ENCODE measurements around the gene NHEJ1. TPM values are rescaled to one million over a fixed set of nuclear protein-coding genes. Genes with fewer than 3 reads are reported as not detected.

NHEJ1 gene
- total and polyA plus RNA-seq, 9 donors = 11.4 to 18.5 (median 14.1) TPM

DNA sequence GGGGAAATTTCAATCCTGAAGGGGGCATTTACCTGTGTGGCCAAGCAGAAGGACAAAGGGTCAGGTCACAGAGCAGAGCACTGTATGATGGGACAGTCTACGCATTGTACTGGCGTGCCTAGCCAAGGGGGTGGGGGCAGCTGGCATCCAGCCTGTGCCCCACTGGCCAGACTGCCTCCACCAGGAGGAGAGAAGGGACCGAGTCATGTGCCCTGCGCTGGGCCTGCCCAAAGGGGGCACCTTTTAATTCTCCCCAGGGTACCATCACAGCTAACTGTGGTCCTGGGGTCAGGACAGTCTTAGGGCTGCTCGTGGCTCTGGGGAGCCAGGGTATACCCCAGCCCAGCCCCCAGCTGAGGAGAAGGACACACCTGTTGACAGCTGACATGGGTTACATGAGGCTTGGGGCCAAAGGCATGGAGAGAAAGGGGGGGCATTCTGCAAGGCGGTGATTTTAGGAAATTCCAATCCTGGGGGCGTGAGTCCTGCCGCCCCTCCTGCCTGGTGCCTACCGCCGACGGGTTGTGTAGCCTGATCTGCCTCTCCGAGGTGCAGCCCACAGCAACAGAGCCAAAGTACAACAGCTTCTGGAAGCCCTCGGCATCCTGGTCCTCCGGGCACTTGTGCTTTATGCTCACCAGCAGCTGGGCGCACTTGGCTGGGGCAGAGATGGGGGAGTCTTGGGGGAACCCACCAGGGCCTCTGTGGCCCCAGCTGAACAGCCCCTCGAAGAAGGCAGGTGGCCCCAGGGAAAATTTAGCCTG lies 130.3 kb downstream of the NHEJ1 start:
- Histone ChIP-seq H3K27me3 (ENCODE audit: control insufficient read depth, insufficient read depth, low read length) (peaks cover 29% of the 10 kb centered on the region), H3K9me3 (replicated peaks; ENCODE audit: control insufficient read depth, low read depth, low read length) (no peaks in the 10 kb centered on the region), H3K36me3 (ENCODE audit: control insufficient read depth, insufficient read depth, low read length) (no peaks in the 10 kb centered on the region), H3K27ac (ENCODE audit: low read length) (no peak overlapping the region), H3K4me1 (ENCODE audit: control insufficient read depth, insufficient read depth, low read length) (no peaks in the 10 kb centered on the region), H3K4me3 (ENCODE audit: low read length) (no peak overlapping the region)
- DNase-seq = no peak
- WGBS (ENCODE audit: insufficient coverage) = 68% methylated on average over 15 of the region's 16 CpGs

DNA sequence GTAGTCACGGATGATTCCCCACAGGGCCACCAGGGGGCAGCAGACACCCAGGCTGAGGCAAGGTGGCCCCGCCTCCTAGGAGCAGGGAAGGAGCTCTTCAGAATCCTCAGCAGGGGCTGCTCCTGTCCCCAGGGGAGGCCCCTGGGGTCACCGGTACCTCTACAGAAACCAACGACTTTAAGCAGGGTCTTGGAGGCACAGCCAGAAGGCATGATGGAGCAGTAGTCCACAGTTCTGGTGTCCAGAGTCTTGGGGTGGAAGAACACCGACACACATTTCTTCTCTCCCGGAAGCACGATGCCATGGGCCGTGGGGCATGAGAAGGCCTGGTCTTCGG lies 130.8 kb downstream of the NHEJ1 start:
- no peaks in the 10 kb centered on the region for H3K9me3 ChIP-seq (replicated peaks; ENCODE audit: control insufficient read depth, low read depth, low read length)
- peak; percentile 68 for DNase-seq
- H3K4me1 ChIP-seq (ENCODE audit: control insufficient read depth, insufficient read depth, low read length) = no peaks in the 10 kb centered on the region
- WGBS (ENCODE audit: insufficient coverage) = 63% methylated on average over 7 of the region's 9 CpGs
- no peak overlapping the region for H3K27ac ChIP-seq (ENCODE audit: low read length)
- H3K36me3 ChIP-seq (ENCODE audit: control insufficient read depth, insufficient read depth, low read length) = no peaks in the 10 kb centered on the region
- peaks cover 29% of the 10 kb centered on the region for H3K27me3 ChIP-seq (ENCODE audit: control insufficient read depth, insufficient read depth, low read length)
- no peak overlapping the region for H3K4me3 ChIP-seq (ENCODE audit: low read length)

DNA sequence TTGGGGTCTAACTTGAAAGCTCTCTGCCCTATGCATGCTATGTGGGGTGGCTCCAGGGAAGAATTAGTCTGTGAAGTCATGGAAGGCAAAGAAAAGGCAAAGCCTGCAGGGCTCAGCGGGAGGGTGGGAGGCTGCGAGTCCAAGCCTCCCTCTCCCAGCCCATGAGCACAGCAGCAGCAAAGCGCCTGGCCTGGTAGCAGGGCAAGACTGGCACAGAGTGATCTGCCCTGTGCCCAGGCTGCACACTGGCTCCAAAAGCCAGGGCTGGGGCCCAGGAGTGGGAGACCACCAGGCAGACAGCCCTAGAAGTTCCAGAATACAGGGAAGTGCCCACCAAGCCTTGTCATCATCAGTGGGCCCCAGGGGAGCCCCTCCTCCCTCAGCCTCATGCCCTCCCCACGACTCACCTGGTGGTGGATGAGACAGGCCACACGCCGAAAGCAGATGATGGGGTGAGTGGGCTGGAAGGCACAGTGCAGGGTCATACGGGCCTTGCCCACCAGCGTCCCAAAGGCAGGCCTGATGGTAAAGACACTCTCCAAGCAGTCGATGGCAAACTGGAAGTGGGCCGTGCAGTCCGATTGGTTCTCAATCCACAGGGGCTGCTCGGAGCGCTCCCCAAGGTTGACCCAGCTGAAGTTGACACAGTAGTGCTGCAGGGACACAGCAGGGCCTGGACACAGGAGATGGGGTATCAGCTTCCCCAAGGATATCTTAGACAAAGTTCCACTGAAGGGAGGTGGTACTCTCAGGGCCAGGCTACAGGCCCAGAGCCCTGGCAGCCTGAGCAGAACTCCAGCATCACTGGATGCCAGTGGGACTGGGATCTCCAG lies 131.4 kb downstream of the NHEJ1 start:
- H3K9me3 ChIP-seq (replicated peaks; ENCODE audit: control insufficient read depth, low read depth, low read length) = no peaks in the 10 kb centered on the region
- H3K27me3 ChIP-seq (ENCODE audit: control insufficient read depth, insufficient read depth, low read length) = peaks cover 29% of the 10 kb centered on the region
- no peaks in the 10 kb centered on the region for H3K36me3 ChIP-seq (ENCODE audit: control insufficient read depth, insufficient read depth, low read length)
- H3K4me1 ChIP-seq (ENCODE audit: control insufficient read depth, insufficient read depth, low read length) = no peaks in the 10 kb centered on the region
- no peak overlapping the region for H3K27ac ChIP-seq (ENCODE audit: low read length)
- WGBS (ENCODE audit: insufficient coverage) = 72% methylated on average over 10 of the region's 13 CpGs
- no peak overlapping the region for H3K4me3 ChIP-seq (ENCODE audit: low read length)
- no peak for DNase-seq

DNA sequence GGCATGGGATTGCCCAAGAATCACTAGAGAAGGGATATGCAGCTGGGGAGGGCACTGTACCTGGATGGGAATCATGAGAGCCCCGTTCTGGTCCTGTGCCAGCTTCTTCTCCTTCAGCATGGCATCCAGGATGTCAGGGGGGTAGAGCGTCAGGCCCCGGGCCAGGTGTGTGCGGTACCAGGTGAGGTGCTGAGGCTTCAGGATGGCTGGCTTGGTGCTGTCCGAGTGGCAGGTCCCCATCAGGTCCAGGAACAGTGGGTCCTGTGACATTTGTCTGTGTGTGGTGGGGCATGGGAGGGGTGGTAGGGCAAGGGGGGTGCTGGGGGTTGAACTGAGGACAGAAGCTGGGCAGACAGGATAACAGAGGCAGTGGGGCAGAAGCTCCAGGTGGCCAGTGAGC lies 132.5 kb downstream of the NHEJ1 start:
- 61% methylated on average over 5 of the region's 5 CpGs for WGBS (ENCODE audit: insufficient coverage)
- H3K4me1 ChIP-seq (ENCODE audit: control insufficient read depth, insufficient read depth, low read length) = no peaks in the 10 kb centered on the region
- DNase-seq = no peak
- peaks cover 29% of the 10 kb centered on the region for H3K27me3 ChIP-seq (ENCODE audit: control insufficient read depth, insufficient read depth, low read length)
- H3K9me3 ChIP-seq (replicated peaks; ENCODE audit: control insufficient read depth, low read depth, low read length) = no peaks in the 10 kb centered on the region
- no peaks in the 10 kb centered on the region for H3K36me3 ChIP-seq (ENCODE audit: control insufficient read depth, insufficient read depth, low read length)
- no peak overlapping the region for H3K4me3 ChIP-seq (ENCODE audit: low read length)
- H3K27ac ChIP-seq (ENCODE audit: low read length) = no peak overlapping the region

DNA sequence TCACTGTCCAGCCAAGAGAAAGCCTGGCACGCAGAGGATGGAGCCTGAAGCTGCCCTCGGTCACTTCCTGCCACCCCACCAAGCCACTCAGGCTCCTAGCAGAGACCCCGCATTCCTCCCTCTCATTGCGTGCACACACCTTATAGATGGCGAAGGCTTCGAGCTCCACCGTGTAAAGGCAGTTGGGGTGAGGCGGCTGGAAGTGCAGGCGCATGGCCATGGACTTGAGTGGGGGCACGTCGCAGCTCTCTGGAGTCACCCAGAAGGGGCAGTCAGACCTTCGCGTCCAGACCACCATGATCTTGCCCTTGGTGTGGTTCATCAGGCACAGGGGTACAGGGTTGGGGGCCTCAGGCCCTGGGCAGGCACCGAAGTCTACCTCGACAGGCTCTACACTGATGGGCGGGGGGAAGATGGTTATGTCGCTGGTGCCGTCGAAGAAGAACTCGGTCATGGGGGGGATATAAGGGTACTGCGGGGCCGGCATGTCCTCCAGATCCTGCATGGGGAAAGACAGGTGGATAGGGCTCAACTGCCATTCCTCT lies 133.0 kb downstream of the NHEJ1 start:
- H3K27me3 ChIP-seq (ENCODE audit: control insufficient read depth, insufficient read depth, low read length) = peaks cover 27% of the 10 kb centered on the region
- WGBS (ENCODE audit: insufficient coverage) = 89% methylated on average over 20 of the region's 22 CpGs
- no peaks in the 10 kb centered on the region for H3K36me3 ChIP-seq (ENCODE audit: control insufficient read depth, insufficient read depth, low read length)
- H3K4me1 ChIP-seq (ENCODE audit: control insufficient read depth, insufficient read depth, low read length) = no peaks in the 10 kb centered on the region
- DNase-seq = no peak
- H3K27ac ChIP-seq (ENCODE audit: low read length) = no peak overlapping the region
- H3K9me3 ChIP-seq (replicated peaks; ENCODE audit: control insufficient read depth, low read depth, low read length) = no peaks in the 10 kb centered on the region
- H3K4me3 ChIP-seq (ENCODE audit: low read length) = no peak overlapping the region

DNA sequence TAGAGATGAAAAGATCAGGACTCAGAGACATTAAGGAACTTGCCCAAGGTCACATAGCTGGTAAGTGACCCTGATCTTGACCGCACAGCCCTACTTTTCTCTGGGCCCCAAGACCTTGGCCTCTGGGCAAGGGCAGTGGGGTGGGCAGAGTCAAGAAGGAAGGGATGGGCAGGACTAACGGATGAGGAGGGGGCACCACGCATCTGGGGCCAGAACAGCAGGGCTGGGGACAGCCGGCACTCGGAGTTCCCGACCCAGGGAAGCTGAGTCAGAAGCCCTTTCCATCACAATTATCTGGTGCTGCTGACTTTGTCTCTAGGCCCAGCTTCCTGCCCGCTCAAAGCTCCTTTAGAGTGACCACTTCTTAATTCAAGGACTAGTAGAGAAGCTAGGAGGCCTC lies 133.7 kb downstream of the NHEJ1 start:
- 58% methylated on average over 6 of the region's 7 CpGs for WGBS (ENCODE audit: insufficient coverage)
- no peaks in the 10 kb centered on the region for H3K4me1 ChIP-seq (ENCODE audit: control insufficient read depth, insufficient read depth, low read length)
- no peaks in the 10 kb centered on the region for H3K9me3 ChIP-seq (replicated peaks; ENCODE audit: control insufficient read depth, low read depth, low read length)
- no peak overlapping the region for H3K27ac ChIP-seq (ENCODE audit: low read length)
- no peak overlapping the region for H3K4me3 ChIP-seq (ENCODE audit: low read length)
- DNase-seq = no peak
- H3K27me3 ChIP-seq (ENCODE audit: control insufficient read depth, insufficient read depth, low read length) = peaks cover 22% of the 10 kb centered on the region
- no peaks in the 10 kb centered on the region for H3K36me3 ChIP-seq (ENCODE audit: control insufficient read depth, insufficient read depth, low read length)

DNA sequence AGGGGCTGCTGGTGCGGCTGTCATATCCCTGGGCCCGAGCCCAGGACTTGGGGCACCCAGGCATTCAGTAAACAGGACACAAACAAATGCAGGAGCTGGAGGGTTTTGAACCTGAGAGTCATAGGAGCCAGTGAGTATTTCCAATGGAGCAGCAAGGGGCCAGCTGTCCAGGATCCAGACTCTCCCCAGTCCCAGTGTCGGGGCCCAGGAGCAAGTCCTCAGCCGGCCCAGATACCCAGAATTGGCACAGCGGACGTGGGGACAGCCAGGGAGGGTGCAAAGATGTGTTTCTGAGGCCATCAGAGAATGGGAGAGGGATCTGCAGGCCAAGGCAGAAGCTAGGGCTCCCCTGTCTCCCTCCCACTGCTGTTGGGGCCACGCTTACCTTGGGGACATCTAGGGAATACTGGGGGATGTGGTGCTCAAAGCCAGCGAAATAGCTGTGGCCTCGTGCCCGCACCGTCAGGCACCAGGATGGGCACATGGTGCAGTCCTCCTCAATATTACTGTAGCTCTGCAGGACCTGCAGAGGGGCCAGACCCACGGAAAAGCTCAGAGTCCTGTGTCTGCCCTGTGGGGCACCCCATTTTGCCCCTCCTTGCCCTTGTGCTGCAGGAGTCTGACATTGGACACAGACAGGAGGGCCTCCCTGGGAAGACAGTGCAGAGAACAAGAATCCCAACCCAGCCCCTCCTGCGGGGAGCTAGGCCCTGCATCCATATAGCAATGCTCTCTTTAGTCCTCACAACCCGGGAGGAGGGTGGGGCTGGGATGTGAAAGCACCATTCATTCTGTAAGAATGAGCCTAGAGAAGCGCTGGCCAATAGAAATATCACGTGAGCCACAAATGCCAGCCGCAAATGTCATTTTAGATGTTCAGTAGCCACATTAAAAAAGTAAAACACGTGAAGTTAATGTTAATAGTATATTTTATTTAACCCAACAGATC lies 134.7 kb downstream of the NHEJ1 start:
- H3K4me1 ChIP-seq (ENCODE audit: control insufficient read depth, insufficient read depth, low read length) = no peaks in the 10 kb centered on the region
- peaks cover 24% of the 10 kb centered on the region for H3K27me3 ChIP-seq (ENCODE audit: control insufficient read depth, insufficient read depth, low read length)
- DNase-seq = no peak
- no peak overlapping the region for H3K27ac ChIP-seq (ENCODE audit: low read length)
- H3K4me3 ChIP-seq (ENCODE audit: low read length) = no peak overlapping the region
- H3K36me3 ChIP-seq (ENCODE audit: control insufficient read depth, insufficient read depth, low read length) = no peaks in the 10 kb centered on the region
- WGBS (ENCODE audit: insufficient coverage) = 79% methylated on average over 12 of the region's 18 CpGs
- no peaks in the 10 kb centered on the region for H3K9me3 ChIP-seq (replicated peaks; ENCODE audit: control insufficient read depth, low read depth, low read length)

Other genes starting within 250 kb of the NHEJ1 start
- gene CDK5R2, start 201.1 kb downstream of the NHEJ1 start, total RNA-seq = 0.04 TPM
- gene CDK5R2, start 201.1 kb downstream of the NHEJ1 start, polyA plus RNA-seq (ENCODE audit: insufficient read depth in 1 of 8, insufficient read length in 8 of 8, low replicate concordance in 1 of 8) = under 1 TPM in 5 of 8 donors, not detected in 3; 0.07 to 0.16 (median 0.08) TPM
- not detected for gene FEV, start 175.6 kb downstream of the NHEJ1 start, total RNA-seq
- under 1 TPM in 5 of 8 donors, not detected in 3; 0.08 to 0.62 (median 0.40) TPM for gene FEV, start 175.6 kb downstream of the NHEJ1 start, polyA plus RNA-seq (ENCODE audit: insufficient read depth in 1 of 8, insufficient read length in 8 of 8, low replicate concordance in 1 of 8)
- gene CRYBA2, start 167.4 kb downstream of the NHEJ1 start, total RNA-seq = not detected
- not detected for gene CRYBA2, start 167.4 kb downstream of the NHEJ1 start, polyA plus RNA-seq (ENCODE audit: insufficient read depth in 1 of 8, insufficient read length in 8 of 8, low replicate concordance in 1 of 8)
- gene CFAP65, start 119.3 kb downstream of the NHEJ1 start, total RNA-seq = not detected
- gene CFAP65, start 119.3 kb downstream of the NHEJ1 start, polyA plus RNA-seq (ENCODE audit: insufficient read depth in 1 of 8, insufficient read length in 8 of 8, low replicate concordance in 1 of 8) = under 1 TPM in 2 of 8 donors, not detected in 6; 0.05 to 0.54 TPM
- gene IHH, start 99.9 kb downstream of the NHEJ1 start, total RNA-seq = 0.04 TPM
- 1 to 10 TPM in 1 of 8 donors, under 1 TPM in 4, not detected in 3; 0.05 to 3.2 (median 0.19) TPM for gene IHH, start 99.9 kb downstream of the NHEJ1 start, polyA plus RNA-seq (ENCODE audit: insufficient read depth in 1 of 8, insufficient read length in 8 of 8, low replicate concordance in 1 of 8)
- 1.5 TPM for gene SLC23A3, start 9.2 kb upstream of the NHEJ1 start, total RNA-seq
- 1 to 10 TPM in 3 of 8 donors, under 1 TPM in 5; 0.59 to 1.7 (median 0.95) TPM for gene SLC23A3, start 9.2 kb upstream of the NHEJ1 start, polyA plus RNA-seq (ENCODE audit: insufficient read depth in 1 of 8, insufficient read length in 8 of 8, low replicate concordance in 1 of 8)
- gene CNPPD1, start 16.1 kb upstream of the NHEJ1 start, total RNA-seq = 23.4 TPM
- gene CNPPD1, start 16.1 kb upstream of the NHEJ1 start, polyA plus RNA-seq (ENCODE audit: insufficient read depth in 1 of 8, insufficient read length in 8 of 8, low replicate concordance in 1 of 8) = 10 to 100 TPM; 32.5 to 40.8 (median 37.1) TPM
- 28.9 TPM for gene RETREG2, start 17.5 kb upstream of the NHEJ1 start, total RNA-seq
- 10 to 100 TPM; 37.6 to 57.7 (median 47.0) TPM for gene RETREG2, start 17.5 kb upstream of the NHEJ1 start, polyA plus RNA-seq (ENCODE audit: insufficient read depth in 1 of 8, insufficient read length in 8 of 8, low replicate concordance in 1 of 8)
- gene ZFAND2B, start 46.0 kb upstream of the NHEJ1 start, total RNA-seq = 26.6 TPM
- 10 to 100 TPM; 18.8 to 31.9 (median 22.8) TPM for gene ZFAND2B, start 46.0 kb upstream of the NHEJ1 start, polyA plus RNA-seq (ENCODE audit: insufficient read depth in 1 of 8, insufficient read length in 8 of 8, low replicate concordance in 1 of 8)
- gene ABCB6, start 58.1 kb upstream of the NHEJ1 start, total RNA-seq = 28.7 TPM
- 10 to 100 TPM; 28.4 to 42.0 (median 34.2) TPM for gene ABCB6, start 58.1 kb upstream of the NHEJ1 start, polyA plus RNA-seq (ENCODE audit: insufficient read depth in 1 of 8, insufficient read length in 8 of 8, low replicate concordance in 1 of 8)
- gene ATG9A, start 68.8 kb upstream of the NHEJ1 start, total RNA-seq = 13.7 TPM
- gene ATG9A, start 68.8 kb upstream of the NHEJ1 start, polyA plus RNA-seq (ENCODE audit: insufficient read depth in 1 of 8, insufficient read length in 8 of 8, low replicate concordance in 1 of 8) = 10 to 100 TPM; 27.6 to 35.1 (median 32.3) TPM
- gene ANKZF1, start 69.0 kb upstream of the NHEJ1 start, total RNA-seq = 21.5 TPM
- gene ANKZF1, start 69.0 kb upstream of the NHEJ1 start, polyA plus RNA-seq (ENCODE audit: insufficient read depth in 1 of 8, insufficient read length in 8 of 8, low replicate concordance in 1 of 8) = 10 to 100 TPM; 16.3 to 32.0 (median 23.6) TPM
- gene GLB1L, start 84.6 kb upstream of the NHEJ1 start, total RNA-seq = 6.6 TPM
- gene GLB1L, start 84.6 kb upstream of the NHEJ1 start, polyA plus RNA-seq (ENCODE audit: insufficient read depth in 1 of 8, insufficient read length in 8 of 8, low replicate concordance in 1 of 8) = 1 to 10 TPM; 3.3 to 9.9 (median 5.7) TPM
- gene STK16, start 84.7 kb upstream of the NHEJ1 start, total RNA-seq = 12.5 TPM
- 10 to 100 TPM; 15.1 to 23.1 (median 19.6) TPM for gene STK16, start 84.7 kb upstream of the NHEJ1 start, polyA plus RNA-seq (ENCODE audit: insufficient read depth in 1 of 8, insufficient read length in 8 of 8, low replicate concordance in 1 of 8)
- 0.04 TPM for gene TUBA4B, start 92.4 kb upstream of the NHEJ1 start, total RNA-seq
- gene TUBA4B, start 92.4 kb upstream of the NHEJ1 start, polyA plus RNA-seq (ENCODE audit: insufficient read depth in 1 of 8, insufficient read length in 8 of 8, low replicate concordance in 1 of 8) = under 1 TPM in 6 of 8 donors, not detected in 2; 0.13 to 0.56 (median 0.18) TPM
- gene TUBA4A, start 93.1 kb upstream of the NHEJ1 start, total RNA-seq = 36.2 TPM
- gene TUBA4A, start 93.1 kb upstream of the NHEJ1 start, polyA plus RNA-seq (ENCODE audit: insufficient read depth in 1 of 8, insufficient read length in 8 of 8, low replicate concordance in 1 of 8) = 100 to 1,000 TPM in 4 of 8 donors, 10 to 100 TPM in 4; 77.1 to 160 (median 107) TPM
- gene DNAJB2, start 118.6 kb upstream of the NHEJ1 start, total RNA-seq = 52.6 TPM
- gene DNAJB2, start 118.6 kb upstream of the NHEJ1 start, polyA plus RNA-seq (ENCODE audit: insufficient read depth in 1 of 8, insufficient read length in 8 of 8, low replicate concordance in 1 of 8) = 10 to 100 TPM; 77.8 to 93.2 (median 85.9) TPM
- gene PTPRN, start 148.6 kb upstream of the NHEJ1 start, total RNA-seq = 0.09 TPM
- gene PTPRN, start 148.6 kb upstream of the NHEJ1 start, polyA plus RNA-seq (ENCODE audit: insufficient read depth in 1 of 8, insufficient read length in 8 of 8, low replicate concordance in 1 of 8) = 1 to 10 TPM in 1 of 8 donors, under 1 TPM in 7; 0.09 to 1.0 (median 0.38) TPM
- not detected for gene RESP18, start 171.9 kb upstream of the NHEJ1 start, total RNA-seq
- not detected for gene RESP18, start 171.9 kb upstream of the NHEJ1 start, polyA plus RNA-seq (ENCODE audit: insufficient read depth in 1 of 8, insufficient read length in 8 of 8, low replicate concordance in 1 of 8)
- 24.5 TPM for gene DNPEP, start 227.1 kb upstream of the NHEJ1 start, total RNA-seq
- 10 to 100 TPM; 28.6 to 48.5 (median 39.7) TPM for gene DNPEP, start 227.1 kb upstream of the NHEJ1 start, polyA plus RNA-seq (ENCODE audit: insufficient read depth in 1 of 8, insufficient read length in 8 of 8, low replicate concordance in 1 of 8)